Measurements from ENCODE around the gene EIF4EBP3.

EIF4EBP3 gene

DNA sequence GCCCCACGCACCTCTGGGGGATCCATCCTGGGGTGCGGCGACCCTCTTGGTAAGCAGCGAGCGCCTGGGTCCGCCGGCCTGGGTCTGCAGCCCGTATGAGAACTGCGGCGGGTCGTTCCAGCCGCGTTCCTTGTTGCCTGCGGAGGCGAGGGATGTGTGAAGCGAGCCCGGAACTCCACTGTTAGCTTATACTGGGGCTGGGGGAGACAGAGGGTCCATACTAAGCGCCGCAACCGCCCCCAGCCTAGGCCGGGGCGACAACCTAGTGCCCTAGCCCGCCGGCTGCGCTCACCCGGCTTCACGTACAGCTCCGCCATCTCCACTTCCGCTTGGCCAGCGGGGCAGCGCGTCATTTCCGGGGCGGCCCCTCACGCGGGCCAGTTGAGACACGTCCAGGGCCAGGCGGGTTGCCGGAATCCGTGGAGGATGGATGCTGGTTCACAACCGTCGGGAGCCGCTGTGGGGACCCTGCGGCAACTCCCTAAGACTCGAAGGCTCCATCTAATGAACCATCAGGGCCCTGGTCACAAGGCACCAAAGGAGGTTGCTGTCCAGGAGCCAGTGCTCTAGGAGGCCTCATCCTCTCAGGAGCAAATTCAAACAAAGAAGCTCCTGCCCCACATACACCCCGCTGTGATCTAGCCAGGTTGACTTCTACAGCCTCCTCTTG, 9.8 kb downstream of the EIF4EBP3 start, which contains the start of gene SRA1:
Gene SRA1 (minus strand): TSS at position 338 of the 670 bp plus-strand sequence. CDS start 21 bp downstream, at position 317.
- Histone ChIP-seq H3K4me1 (ENCODE audit: control insufficient read depth, insufficient read depth, low read length) (peaks cover 13% of the 10 kb centered on the region), H3K9ac (ENCODE audit: low read depth, low read length) (peak within 1 kb of the TSS; percentile 95), H3K36me3 (ENCODE audit: control insufficient read depth, insufficient read depth, low read length) (peaks cover 29% of the 10 kb centered on the region), H3K9me3 (ENCODE audit: control insufficient read depth, insufficient read depth, low read length) (no peaks in the 10 kb centered on the region), H3K27me3 (ENCODE audit: control insufficient read depth, insufficient read depth, low read length) (no peaks in the 10 kb centered on the region), H3K27ac (ENCODE audit: low read depth, low read length) (peak within 1 kb of the TSS; percentile 86), H3K4me3 (ENCODE audit: low read depth, low read length) (peak within 1 kb of the TSS; percentile 97)

DNA sequence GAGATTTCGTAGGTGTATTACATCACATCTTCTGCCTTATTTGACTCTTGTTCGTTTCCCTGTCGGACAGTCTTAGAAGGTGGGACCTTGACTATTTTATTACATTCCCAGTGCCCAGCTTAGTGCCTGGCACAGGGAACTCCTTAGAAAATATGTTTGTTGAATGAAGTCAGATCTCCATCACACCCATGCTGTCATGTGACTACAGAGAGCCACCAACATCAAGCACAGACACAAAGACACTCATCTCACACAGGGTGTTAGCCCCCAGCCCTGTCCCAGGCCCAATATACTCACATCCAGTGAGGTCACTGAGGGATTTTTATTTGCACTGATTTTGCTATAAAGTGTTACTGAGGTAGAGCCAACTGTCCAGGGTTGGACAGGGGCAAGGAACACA, 10.5 kb downstream of the EIF4EBP3 start:
- H3K4me3 ChIP-seq (ENCODE audit: low read depth, low read length): peak overlapping the region; percentile 97

DNA sequence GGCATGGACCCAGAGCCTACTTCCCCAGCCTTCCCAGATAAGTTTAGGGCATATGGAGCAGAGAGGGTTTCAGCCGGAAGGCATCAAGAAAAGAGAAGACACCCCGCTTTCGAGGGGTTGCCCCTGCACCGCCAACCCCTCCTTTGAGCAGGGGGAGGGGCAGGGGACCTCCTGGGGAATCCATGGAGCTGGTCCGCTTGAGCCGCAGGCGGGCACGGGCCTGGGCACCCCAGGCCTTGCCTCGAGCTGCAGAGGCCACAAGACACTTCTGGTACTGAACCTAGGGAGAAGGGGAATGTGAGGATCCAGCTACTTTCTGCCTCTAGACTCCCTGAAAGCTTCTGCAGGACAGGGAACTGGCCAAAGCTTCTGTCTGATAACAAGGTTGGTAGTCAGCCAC, 11.1 kb downstream of the EIF4EBP3 start:
- Histone ChIP-seq H3K27ac (ENCODE audit: low read depth, low read length) (no peak overlapping the region), H3K4me3 (ENCODE audit: low read depth, low read length) (no peak overlapping the region), H3K9ac (ENCODE audit: low read depth, low read length) (no peak overlapping the region), H3K36me3 (ENCODE audit: control insufficient read depth, insufficient read depth, low read length) (peaks cover 21% of the 10 kb centered on the region), H3K4me1 (ENCODE audit: control insufficient read depth, insufficient read depth, low read length) (peaks cover 13% of the 10 kb centered on the region), H3K27me3 (ENCODE audit: control insufficient read depth, insufficient read depth, low read length) (no peaks in the 10 kb centered on the region), H3K9me3 (ENCODE audit: control insufficient read depth, insufficient read depth, low read length) (no peaks in the 10 kb centered on the region)

More for the DNA sequence above, 10.5 kb downstream of the EIF4EBP3 start:
- no peaks in the 10 kb centered on the region for H3K9me3 ChIP-seq (ENCODE audit: control insufficient read depth, insufficient read depth, low read length)
- H3K36me3 ChIP-seq (ENCODE audit: control insufficient read depth, insufficient read depth, low read length): peaks cover 27% of the 10 kb centered on the region
- peaks cover 13% of the 10 kb centered on the region for H3K4me1 ChIP-seq (ENCODE audit: control insufficient read depth, insufficient read depth, low read length)
- no peaks in the 10 kb centered on the region for H3K27me3 ChIP-seq (ENCODE audit: control insufficient read depth, insufficient read depth, low read length)
- no peak overlapping the region for H3K9ac ChIP-seq (ENCODE audit: low read depth, low read length)
- H3K27ac ChIP-seq (ENCODE audit: low read depth, low read length): peak overlapping the region; percentile 86

DNA sequence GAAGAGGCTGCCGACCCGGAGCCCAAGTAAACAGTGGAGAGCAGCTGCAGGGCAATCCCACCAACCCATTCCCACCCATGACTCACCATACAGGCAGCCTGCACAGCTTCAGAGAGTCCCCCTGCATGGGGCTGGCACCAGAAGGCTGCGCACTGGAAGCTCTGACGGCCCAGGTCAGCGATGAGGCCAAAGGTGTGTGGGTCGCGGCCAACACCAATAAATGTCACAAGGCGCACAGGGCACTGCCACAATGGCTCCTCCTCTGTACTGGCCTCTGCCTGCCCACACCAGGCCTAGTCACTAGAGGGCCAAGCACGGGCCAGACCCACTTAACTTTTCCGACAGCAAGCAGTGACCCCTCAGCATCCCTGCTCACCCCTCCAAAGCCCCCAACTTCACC, 12.8 kb downstream of the EIF4EBP3 start:
- Histone ChIP-seq H3K9me3 (ENCODE audit: control insufficient read depth, insufficient read depth, low read length) (no peaks in the 10 kb centered on the region), H3K4me1 (ENCODE audit: control insufficient read depth, insufficient read depth, low read length) (peaks cover 13% of the 10 kb centered on the region), H3K27ac (ENCODE audit: low read depth, low read length) (no peak overlapping the region), H3K36me3 (ENCODE audit: control insufficient read depth, insufficient read depth, low read length) (peaks cover 11% of the 10 kb centered on the region; the same call in 1 of the 2 replicates), H3K4me3 (ENCODE audit: low read depth, low read length) (no peak overlapping the region), H3K9ac (ENCODE audit: low read depth, low read length) (no peak overlapping the region), H3K27me3 (ENCODE audit: control insufficient read depth, insufficient read depth, low read length) (no peaks in the 10 kb centered on the region)

DNA sequence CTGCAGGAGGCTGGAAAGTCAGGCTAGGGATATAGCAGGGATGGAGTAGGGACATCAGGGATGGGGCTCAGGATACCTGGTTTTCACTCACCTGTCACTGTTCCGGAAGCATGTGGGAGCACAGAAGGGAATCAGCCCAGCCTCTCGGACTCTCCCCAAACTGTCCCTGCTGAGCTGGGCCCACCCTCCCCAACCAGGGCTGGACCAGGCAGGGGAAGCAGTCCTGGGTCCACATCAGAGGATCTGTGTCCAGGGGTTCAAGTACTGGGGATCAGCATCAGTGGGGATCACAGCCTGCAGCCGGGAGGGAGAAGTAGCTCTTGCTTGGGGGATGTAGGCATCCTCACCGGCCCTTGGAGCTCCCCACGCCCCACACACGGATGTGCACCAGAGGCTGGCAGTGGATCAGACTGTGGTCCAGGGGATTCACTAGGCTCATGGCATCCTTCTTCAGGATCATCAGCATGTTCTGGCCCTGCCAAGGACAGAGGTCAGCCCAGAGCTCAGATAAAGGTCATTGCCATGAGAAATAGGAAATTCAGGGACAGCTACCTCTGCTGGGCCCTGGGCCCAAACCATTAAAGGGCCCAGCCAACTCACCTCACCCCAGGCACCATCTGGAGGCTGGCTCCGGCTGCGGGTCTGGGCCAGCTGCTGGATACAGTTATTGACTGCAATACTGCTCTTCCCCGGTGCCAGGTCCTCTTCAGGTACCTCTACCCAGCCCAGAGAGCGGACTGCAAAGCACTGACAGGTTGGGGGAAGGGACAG, 14.5 kb downstream of the EIF4EBP3 start:
- Histone ChIP-seq H3K27ac (ENCODE audit: low read depth, low read length) (no peak overlapping the region), H3K4me1 (ENCODE audit: control insufficient read depth, insufficient read depth, low read length) (peaks cover 11% of the 10 kb centered on the region), H3K36me3 (ENCODE audit: control insufficient read depth, insufficient read depth, low read length) (peaks cover 22% of the 10 kb centered on the region), H3K27me3 (ENCODE audit: control insufficient read depth, insufficient read depth, low read length) (no peaks in the 10 kb centered on the region), H3K9ac (ENCODE audit: low read depth, low read length) (no peak overlapping the region), H3K4me3 (ENCODE audit: low read depth, low read length) (no peak overlapping the region), H3K9me3 (ENCODE audit: control insufficient read depth, insufficient read depth, low read length) (no peaks in the 10 kb centered on the region)

DNA sequence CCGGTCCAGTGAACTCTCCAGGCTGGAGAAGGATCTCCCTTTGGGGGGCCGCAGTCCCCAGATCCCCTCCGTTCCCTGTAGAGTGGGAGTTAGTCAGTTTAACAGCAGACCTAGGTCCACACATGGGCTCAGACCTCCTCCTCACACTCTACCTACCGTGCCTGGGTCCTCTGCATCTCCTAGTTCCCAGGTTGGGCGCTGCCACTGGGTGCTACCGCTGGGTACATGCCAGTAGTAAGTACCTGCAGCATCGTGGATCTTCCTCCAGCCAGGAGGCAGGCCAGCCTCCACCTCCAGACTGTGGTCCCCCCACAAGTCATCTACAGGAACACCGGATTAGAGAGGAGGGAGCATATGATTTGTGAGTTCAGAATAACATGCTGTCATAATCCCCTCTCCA, 16.1 kb downstream of the EIF4EBP3 start:
- Histone ChIP-seq H3K9me3 (ENCODE audit: control insufficient read depth, insufficient read depth, low read length) (no peaks in the 10 kb centered on the region), H3K27ac (ENCODE audit: low read depth, low read length) (no peak overlapping the region), H3K9ac (ENCODE audit: low read depth, low read length) (no peak overlapping the region), H3K4me1 (ENCODE audit: control insufficient read depth, insufficient read depth, low read length) (peaks cover 4% of the 10 kb centered on the region; the same call in 1 of the 2 replicates), H3K27me3 (ENCODE audit: control insufficient read depth, insufficient read depth, low read length) (no peaks in the 10 kb centered on the region), H3K4me3 (ENCODE audit: low read depth, low read length) (peak overlapping the region; percentile 88), H3K36me3 (ENCODE audit: control insufficient read depth, insufficient read depth, low read length) (peaks cover 36% of the 10 kb centered on the region)

GRCh38 chr5:140564196-140565023, 16.9 kb downstream of the EIF4EBP3 start, which contains the start of the genes APBB3 and SLC35A4:
APBB3 (minus strand) TSS chr5:140564598; CDS start chr5:140564245, 353 bp downstream.
SLC35A4 (plus strand) TSS chr5:140564828; CDS start chr5:140567170, 2,342 bp downstream.
- peak within 1 kb of the TSS; percentile 88 for H3K4me3 ChIP-seq (ENCODE audit: low read depth, low read length)
- peak within 1 kb of the TSS; percentile 82 for H3K27ac ChIP-seq (ENCODE audit: low read depth, low read length)
- peak within 1 kb of the TSS; percentile 76 for H3K9ac ChIP-seq (ENCODE audit: low read depth, low read length)
- H3K36me3 ChIP-seq (ENCODE audit: control insufficient read depth, insufficient read depth, low read length): peaks cover 36% of the 10 kb centered on the region
- peaks cover 4% of the 10 kb centered on the region; the same call in 1 of the 2 replicates for H3K4me1 ChIP-seq (ENCODE audit: control insufficient read depth, insufficient read depth, low read length)
- no peaks in the 10 kb centered on the region for H3K27me3 ChIP-seq (ENCODE audit: control insufficient read depth, insufficient read depth, low read length)
- H3K9me3 ChIP-seq (ENCODE audit: control insufficient read depth, insufficient read depth, low read length): no peaks in the 10 kb centered on the region

DNA sequence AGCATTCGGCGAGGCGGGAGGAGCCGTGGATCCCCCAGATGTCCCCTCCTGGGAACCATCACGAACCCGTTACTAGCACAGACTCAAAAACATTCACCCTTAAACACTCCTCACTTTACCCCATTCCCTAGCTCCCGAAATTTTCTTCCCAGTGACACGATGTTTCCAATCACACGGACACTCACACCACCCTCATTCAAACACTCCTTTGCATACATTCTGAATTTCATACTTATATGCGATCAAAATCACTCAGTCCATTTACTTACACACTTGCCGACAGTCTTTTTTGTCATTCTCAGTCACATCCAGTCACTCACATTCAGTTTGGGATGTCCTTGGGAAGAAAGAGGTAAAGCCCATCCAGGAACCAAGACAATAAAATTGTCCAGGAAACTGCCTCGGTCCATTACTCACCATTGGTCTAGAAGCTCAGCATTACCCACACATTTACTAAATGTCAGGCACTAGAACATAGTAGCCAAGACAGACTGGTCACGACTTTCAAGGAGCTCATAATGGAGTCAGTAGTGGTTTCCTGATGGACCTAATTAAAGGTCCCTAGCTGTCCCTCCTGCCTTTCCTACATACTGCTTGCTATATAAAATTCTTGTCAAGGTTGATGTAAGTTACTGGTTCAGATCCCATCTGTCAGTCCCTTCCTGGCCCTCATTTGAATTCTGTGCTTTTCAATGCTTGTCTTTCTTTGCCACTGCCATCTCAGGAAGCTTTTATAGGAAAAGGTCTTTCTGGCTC, 17.7 kb downstream of the EIF4EBP3 start:
- peak overlapping the region; percentile 88 for H3K4me3 ChIP-seq (ENCODE audit: low read depth, low read length)
- H3K27ac ChIP-seq (ENCODE audit: low read depth, low read length): no peak overlapping the region
- peaks cover 4% of the 10 kb centered on the region; the same call in 1 of the 2 replicates for H3K4me1 ChIP-seq (ENCODE audit: control insufficient read depth, insufficient read depth, low read length)
- H3K36me3 ChIP-seq (ENCODE audit: control insufficient read depth, insufficient read depth, low read length): peaks cover 36% of the 10 kb centered on the region
- peak overlapping the region; percentile 76 for H3K9ac ChIP-seq (ENCODE audit: low read depth, low read length)
- no peaks in the 10 kb centered on the region for H3K9me3 ChIP-seq (ENCODE audit: control insufficient read depth, insufficient read depth, low read length)
- H3K27me3 ChIP-seq (ENCODE audit: control insufficient read depth, insufficient read depth, low read length): no peaks in the 10 kb centered on the region

GRCh38 chr5:140565780-140566095, 18.3 kb downstream of the EIF4EBP3 start:
- no peak overlapping the region for H3K9ac ChIP-seq (ENCODE audit: low read depth, low read length)
- peaks cover 32% of the 10 kb centered on the region for H3K36me3 ChIP-seq (ENCODE audit: control insufficient read depth, insufficient read depth, low read length)
- peak overlapping the region; percentile 88 for H3K4me3 ChIP-seq (ENCODE audit: low read depth, low read length)
- H3K9me3 ChIP-seq (ENCODE audit: control insufficient read depth, insufficient read depth, low read length): no peaks in the 10 kb centered on the region
- peaks cover 4% of the 10 kb centered on the region; the same call in 1 of the 2 replicates for H3K4me1 ChIP-seq (ENCODE audit: control insufficient read depth, insufficient read depth, low read length)
- no peaks in the 10 kb centered on the region for H3K27me3 ChIP-seq (ENCODE audit: control insufficient read depth, insufficient read depth, low read length)
- H3K27ac ChIP-seq (ENCODE audit: low read depth, low read length): no peak overlapping the region

- Histone ChIP-seq H3K36me3 (ENCODE audit: control insufficient read depth, insufficient read depth, low read length) (peaks cover 30% of the 10 kb centered on the region), H3K9me3 (ENCODE audit: control insufficient read depth, insufficient read depth, low read length) (no peaks in the 10 kb centered on the region), H3K27ac (ENCODE audit: low read depth, low read length) (no peak overlapping the region), H3K9ac (ENCODE audit: low read depth, low read length) (no peak overlapping the region; the same call in 1 of the 2 replicates), H3K4me1 (ENCODE audit: control insufficient read depth, insufficient read depth, low read length) (peaks cover 4% of the 10 kb centered on the region; the same call in 1 of the 2 replicates), H3K27me3 (ENCODE audit: control insufficient read depth, insufficient read depth, low read length) (no peaks in the 10 kb centered on the region), H3K4me3 (ENCODE audit: low read depth, low read length) (no peak overlapping the region)
Observed at GRCh38 chr5:140566665-140567064, 19.2 kb downstream of the EIF4EBP3 start.
